K562 (cell line): ENCODE data around the gene HRH1. TPM values are rescaled to one million over a fixed set of nuclear protein-coding genes. Genes with fewer than 3 reads are reported as not detected.

Experiments
- CREB3 ChIP-seq: fragments of 450-650 bp; conservative IDR thresholded peaks from 2 replicates; pipeline ENCODE4 v1.6.1; 2016; ENCODE audit warnings: missing genetic modification characterization, low read depth, mild to moderate bottlenecking, missing compliant biosample characterization, moderate library complexity
- DEAF1 ChIP-seq: fragments of 450-650 bp; formaldehyde crosslinking; IDR thresholded peaks from 2 replicates; pipeline ENCODE4 v1.4.0; 2020; ENCODE audit warnings: mild to moderate bottlenecking, moderate library complexity
- IFI16 ChIP-seq: fragments of 250-450 bp; sonication (Bioruptor Pico); IDR thresholded peaks from 2 replicates; pipeline ENCODE4 v2.1.2; 2022; ENCODE audit warnings: mild to moderate bottlenecking, inconsistent platforms
- POLR2AphosphoS5 ChIP-seq: IDR thresholded peaks from 2 replicates; pipeline ENCODE4 v1.6.1; 2011; ENCODE audit warnings: mild to moderate bottlenecking, low read depth, low read length, moderate library complexity; ENCODE audit not compliant: control insufficient read depth, insufficient read depth
- RAD21 ChIP-seq, 2 experiments: fragments of 250-450 bp in 1 of 2; fragments of 450-650 bp in 1 of 2; sonication (Bioruptor Pico) in 1 of 2; formaldehyde crosslinking in 1 of 2; IDR thresholded peaks in 1 of 2; conservative IDR thresholded peaks in 1 of 2; 2 replicates each; pipeline versions ENCODE4 v1.4.0 to v1.8.0; 2020 to 2022; ENCODE audit warnings: mild to moderate bottlenecking in 2 of 2, moderate library complexity in 1 of 2
- RCOR1 ChIP-seq, 2 experiments: IDR thresholded peaks; 2 replicates each; pipeline ENCODE4 v1.6.1; 2012; ENCODE audit warnings: low read depth in 2 of 2, low read length in 2 of 2, borderline replicate concordance in 1 of 2, improper control_type of control experiment in 1 of 2
- REST ChIP-seq, 2 experiments: fragments of 450-650 bp; formaldehyde crosslinking in 1 of 2; IDR thresholded peaks; 2 replicates each; pipeline versions ENCODE4 v1.4.0 to v1.6.1; 2014 to 2020; ENCODE audit warnings: mild to moderate bottlenecking in 2 of 2, borderline replicate concordance in 1 of 2, low read depth in 1 of 2
- TEAD1 ChIP-seq, 2 experiments: fragments of 450-650 bp in 1 of 2; sonication (generic) in 1 of 2; formaldehyde crosslinking; IDR thresholded peaks; 2 replicates each; pipeline versions ENCODE4 v1.4.0 to v1.8.0; 2020 to 2022; ENCODE audit warnings: mild to moderate bottlenecking in 2 of 2, missing genetic modification reagents in 1 of 2
- polyA plus RNA-seq, 8 experiments: library from polyadenylated mRNA; depleted of rRNA in 4 of 8; stranded (reverse) in 5 of 8; unstranded in 3 of 8; fragments of >200 nt; fragmentation: Nextera tagmentation in 2 of 8; fragmentation: Illumina TruSeq in 1 of 8; extraction: Ambion mirVana in 2 of 8; extraction: Trizol in 1 of 8; gene quantifications; 2 replicates each; pipeline versions ENCODE4 v1.2.1 to v1.2.3, GENCODE V29; 2011 to 2014; ENCODE audit warnings: inconsistent platforms in 1 of 8, missing spikeins in 1 of 8
- total RNA-seq, 7 experiments: library from RNA; depleted of rRNA in 6 of 7; stranded (reverse); fragments of >200 nt in 6 of 7; fragmentation: Illumina TruSeq in 2 of 7; extraction: Trizol in 2 of 7; gene quantifications; 2 replicates each; pipeline versions ENCODE4 v1.2.1 to v1.2.3, GENCODE V29; 2011 to 2021; ENCODE audit warnings: low replicate concordance in 1 of 7
- TF ChIP-seq, protein P1 (sequence below): fragments of 250-450 bp; sonication (Bioruptor Pico); IDR thresholded peaks from 2 replicates; pipeline ENCODE4 v1.4.0; 2020; ENCODE audit warnings: mild to moderate bottlenecking, moderate library complexity

The HRH1 gene
- total and polyA plus RNA-seq, 9 of the 15 experiments (the other 6 are each of a cell fraction or from before 2014, with no cell fraction given), result 0.03 to 0.15 (median 0.06) TPM; not detected in 1

- TF ChIP-seq RAD21 (CRISPR knock-in tag; conservative IDR thresholded peaks at IDR 0.05 in 1 of 2, IDR thresholded peaks at IDR 0.05 in 1 of 2), result peak; percentile 76 to 83
- peak; percentile 71 for TF ChIP-seq DEAF1
- no peak for TF ChIP-seq POLR2AphosphoS5
- no peak for TF ChIP-seq CREB3 (tag)
- no peak for TF ChIP-seq IFI16 (CRISPR knock-in tag)
- TF ChIP-seq RCOR1 (IDR thresholded peaks at IDR 0.05; ENCODE audit: borderline replicate concordance in 1 of 2, low read depth in 2 of 2, low read length in 2 of 2), result peak in 1 of 2 experiments; percentile 49; a peak in 1 of 4 replicates
- TF ChIP-seq REST (IDR thresholded peaks at IDR 0.05; ENCODE audit: borderline replicate concordance), result peak; percentile 58; the same call in 1 of the 2 replicates
- TF ChIP-seq REST (CRISPR knock-in tag; IDR thresholded peaks at IDR 0.05; ENCODE audit: low read depth), result no peak
- TF ChIP-seq, protein P1, sequence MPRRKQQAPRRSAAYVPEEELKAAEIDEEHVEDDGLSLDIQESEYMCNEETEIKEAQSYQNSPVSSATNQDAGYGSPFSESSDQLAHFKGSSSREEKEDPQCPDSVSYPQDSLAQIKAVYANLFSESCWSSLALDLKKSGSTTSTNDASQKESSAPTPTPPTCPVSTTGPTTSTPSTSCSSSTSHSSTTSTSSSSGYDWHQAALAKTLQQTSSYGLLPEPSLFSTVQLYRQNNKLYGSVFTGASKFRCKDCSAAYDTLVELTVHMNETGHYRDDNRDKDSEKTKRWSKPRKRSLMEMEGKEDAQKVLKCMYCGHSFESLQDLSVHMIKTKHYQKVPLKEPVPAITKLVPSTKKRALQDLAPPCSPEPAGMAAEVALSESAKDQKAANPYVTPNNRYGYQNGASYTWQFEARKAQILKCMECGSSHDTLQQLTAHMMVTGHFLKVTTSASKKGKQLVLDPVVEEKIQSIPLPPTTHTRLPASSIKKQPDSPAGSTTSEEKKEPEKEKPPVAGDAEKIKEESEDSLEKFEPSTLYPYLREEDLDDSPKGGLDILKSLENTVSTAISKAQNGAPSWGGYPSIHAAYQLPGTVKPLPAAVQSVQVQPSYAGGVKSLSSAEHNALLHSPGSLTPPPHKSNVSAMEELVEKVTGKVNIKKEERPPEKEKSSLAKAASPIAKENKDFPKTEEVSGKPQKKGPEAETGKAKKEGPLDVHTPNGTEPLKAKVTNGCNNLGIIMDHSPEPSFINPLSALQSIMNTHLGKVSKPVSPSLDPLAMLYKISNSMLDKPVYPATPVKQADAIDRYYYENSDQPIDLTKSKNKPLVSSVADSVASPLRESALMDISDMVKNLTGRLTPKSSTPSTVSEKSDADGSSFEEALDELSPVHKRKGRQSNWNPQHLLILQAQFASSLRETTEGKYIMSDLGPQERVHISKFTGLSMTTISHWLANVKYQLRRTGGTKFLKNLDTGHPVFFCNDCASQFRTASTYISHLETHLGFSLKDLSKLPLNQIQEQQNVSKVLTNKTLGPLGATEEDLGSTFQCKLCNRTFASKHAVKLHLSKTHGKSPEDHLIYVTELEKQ, result 0 out of 2 replicates have a peak, but pooled peaks have one; percentile 17
- 0 out of 4 replicates have a peak, but pooled peaks of 1 of the 2 experiments have one; percentile 13 for TF ChIP-seq TEAD1 (CRISPR knock-in tag; IDR thresholded peaks at IDR 0.05)
These were observed 82.5 kb downstream of the HRH1 start (continued) for GRCh38 chr3:11236588-11237461.
